ENCODE data around the gene PPP1R37. TPM values are rescaled to one million over a fixed set of nuclear protein-coding genes. Genes with fewer than 3 reads are reported as not detected.

PPP1R37 gene
- total RNA-seq, 1 donor = 53.6 TPM

- Histone ChIP-seq H3K27me3 (ENCODE audit: insufficient read depth, low read length) (no peaks in the 10 kb centered on the region), H3K9me3 (ENCODE audit: low read depth, low read length) (no peaks in the 10 kb centered on the region), H2AFZ (ENCODE audit: low read length) (no peak overlapping the region), H3K27ac (ENCODE audit: low read depth, low read length) (no peak overlapping the region), H3K4me1 (ENCODE audit: insufficient read depth, low read length) (peaks cover 5% of the 10 kb centered on the region), H3K79me2 (ENCODE audit: insufficient read depth, low read length) (peaks cover 95% of the 10 kb centered on the region), H3K36me3 (ENCODE audit: insufficient read depth, low read length) (no peaks in the 10 kb centered on the region), H3K4me3 (ENCODE audit: insufficient read depth, low read length) (no peak overlapping the region), H4K20me1 (ENCODE audit: insufficient read depth, low read length) (peaks cover 60% of the 10 kb centered on the region), H3K4me2 (ENCODE audit: insufficient read depth, low read length) (no peak overlapping the region)
- no peak for TF ChIP-seq CTCF (IDR thresholded peaks at IDR 0.05; ENCODE audit: extremely low read depth, low read depth, low read length)
- DNase-seq (ENCODE audit: insufficient read length, low spot score, missing footprints) = no peak
These were observed 14.7 kb downstream of the PPP1R37 start for GRCh38 chr19:45107621-45108150.

GRCh38 chr19:45110851-45111266, 17.9 kb downstream of the PPP1R37 start:
- peak; percentile 19 for DNase-seq (ENCODE audit: insufficient read length, low spot score, missing footprints)
- H3K79me2 ChIP-seq (ENCODE audit: insufficient read depth, low read length) = peaks cover 95% of the 10 kb centered on the region
- peaks cover 60% of the 10 kb centered on the region for H4K20me1 ChIP-seq (ENCODE audit: insufficient read depth, low read length)
- no peak overlapping the region for H3K4me3 ChIP-seq (ENCODE audit: insufficient read depth, low read length)
- H3K27ac ChIP-seq (ENCODE audit: low read depth, low read length) = peak overlapping the region; percentile 12
- no peaks in the 10 kb centered on the region for H3K36me3 ChIP-seq (ENCODE audit: insufficient read depth, low read length)
- no peak overlapping the region for H2AFZ ChIP-seq (ENCODE audit: low read length)
- TF ChIP-seq CTCF (IDR thresholded peaks at IDR 0.05; ENCODE audit: extremely low read depth, low read depth, low read length) = no peak
- H3K4me2 ChIP-seq (ENCODE audit: insufficient read depth, low read length) = no peak overlapping the region
- no peaks in the 10 kb centered on the region for H3K27me3 ChIP-seq (ENCODE audit: insufficient read depth, low read length)
- no peaks in the 10 kb centered on the region for H3K4me1 ChIP-seq (ENCODE audit: insufficient read depth, low read length)
- H3K9me3 ChIP-seq (ENCODE audit: low read depth, low read length) = no peaks in the 10 kb centered on the region

- Histone ChIP-seq H3K9me3 (ENCODE audit: low read depth, low read length) (no peaks in the 10 kb centered on the region), H3K79me2 (ENCODE audit: insufficient read depth, low read length) (peaks cover 97% of the 10 kb centered on the region), H3K4me2 (ENCODE audit: insufficient read depth, low read length) (no peak overlapping the region), H3K4me3 (ENCODE audit: insufficient read depth, low read length) (no peak overlapping the region), H2AFZ (ENCODE audit: low read length) (no peak overlapping the region), H3K36me3 (ENCODE audit: insufficient read depth, low read length) (no peaks in the 10 kb centered on the region), H4K20me1 (ENCODE audit: insufficient read depth, low read length) (peaks cover 73% of the 10 kb centered on the region), H3K4me1 (ENCODE audit: insufficient read depth, low read length) (peaks cover 2% of the 10 kb centered on the region), H3K27ac (ENCODE audit: low read depth, low read length) (no peak overlapping the region), H3K27me3 (ENCODE audit: insufficient read depth, low read length) (no peaks in the 10 kb centered on the region)
- TF ChIP-seq CTCF (IDR thresholded peaks at IDR 0.05; ENCODE audit: extremely low read depth, low read depth, low read length) = no peak
- peak; percentile 27 for DNase-seq (ENCODE audit: insufficient read length, low spot score, missing footprints)
These were observed 19.3 kb downstream of the PPP1R37 start for GRCh38 chr19:45112111-45112827.

GRCh38 chr19:45113628-45114027, 20.6 kb downstream of the PPP1R37 start:
- Histone ChIP-seq H3K27me3 (ENCODE audit: insufficient read depth, low read length) (no peaks in the 10 kb centered on the region), H3K4me2 (ENCODE audit: insufficient read depth, low read length) (no peak overlapping the region), H3K36me3 (ENCODE audit: insufficient read depth, low read length) (no peaks in the 10 kb centered on the region), H3K27ac (ENCODE audit: low read depth, low read length) (no peak overlapping the region), H2AFZ (ENCODE audit: low read length) (no peak overlapping the region), H3K4me3 (ENCODE audit: insufficient read depth, low read length) (no peak overlapping the region), H3K79me2 (ENCODE audit: insufficient read depth, low read length) (peaks cover 98% of the 10 kb centered on the region), H3K4me1 (ENCODE audit: insufficient read depth, low read length) (peaks cover 8% of the 10 kb centered on the region), H3K9me3 (ENCODE audit: low read depth, low read length) (no peaks in the 10 kb centered on the region), H4K20me1 (ENCODE audit: insufficient read depth, low read length) (peaks cover 78% of the 10 kb centered on the region)
- no peak for TF ChIP-seq CTCF (IDR thresholded peaks at IDR 0.05; ENCODE audit: extremely low read depth, low read depth, low read length)
- no peak for DNase-seq (ENCODE audit: insufficient read length, low spot score, missing footprints)

Measured in osteoblast (primary cell).